Activated gamma-delta T cell (primary cell): ENCODE results near the gene PCDHGA6.
"Not testable (repeated sequence)": the region's sequence is repeated elsewhere in the genome, so short reads cannot be mapped to it uniquely, and the experiment has no call there.

Source experiments
- DNase-seq: peaks from one replicate; lab custom pipeline; 2025; lab: John Stamatoyannopoulos, UW
- total RNA-seq, 2 donors: gene quantifications; one replicate each; lab custom pipeline; 2026; lab: John Stamatoyannopoulos, UW

Gene PCDHGA6
- 0.10 to 1.4 reads per million in 2 donors for total RNA-seq

DNA sequence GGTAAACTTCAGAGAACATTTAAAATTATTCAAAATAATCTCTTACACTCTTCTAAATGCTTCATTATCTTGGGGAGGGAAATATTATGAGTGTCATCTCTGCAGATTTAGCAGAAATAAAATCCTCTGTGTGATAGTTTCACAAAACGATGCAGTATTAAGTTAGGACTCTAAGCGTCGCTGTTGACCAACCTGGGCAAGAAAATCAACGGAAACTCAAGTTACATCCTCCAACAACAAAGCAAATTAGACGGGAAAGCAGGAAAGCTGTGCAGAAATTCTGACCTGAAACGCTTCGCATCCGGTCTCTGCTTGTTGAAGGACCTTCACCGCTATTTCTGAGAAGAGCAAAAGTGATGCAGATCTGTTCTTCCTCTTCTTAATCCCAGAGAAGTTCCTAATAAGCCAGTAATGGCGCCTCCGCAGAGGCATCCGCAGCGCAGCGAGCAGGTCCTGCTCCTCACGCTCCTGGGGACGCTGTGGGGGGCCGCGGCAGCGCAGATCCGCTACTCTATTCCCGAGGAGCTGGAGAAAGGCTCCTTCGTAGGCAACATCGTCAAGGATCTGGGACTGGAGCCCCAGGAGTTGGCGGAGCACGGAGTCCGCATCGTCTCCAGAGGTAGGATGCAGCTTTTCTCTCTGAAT lies at the start of gene PCDHGA6:
PCDHGA6 (plus strand) TSS at position 219 of the 645 bp plus-strand sequence; CDS start at position 412, 193 bp downstream.
- no peak for DNase-seq

DNA sequence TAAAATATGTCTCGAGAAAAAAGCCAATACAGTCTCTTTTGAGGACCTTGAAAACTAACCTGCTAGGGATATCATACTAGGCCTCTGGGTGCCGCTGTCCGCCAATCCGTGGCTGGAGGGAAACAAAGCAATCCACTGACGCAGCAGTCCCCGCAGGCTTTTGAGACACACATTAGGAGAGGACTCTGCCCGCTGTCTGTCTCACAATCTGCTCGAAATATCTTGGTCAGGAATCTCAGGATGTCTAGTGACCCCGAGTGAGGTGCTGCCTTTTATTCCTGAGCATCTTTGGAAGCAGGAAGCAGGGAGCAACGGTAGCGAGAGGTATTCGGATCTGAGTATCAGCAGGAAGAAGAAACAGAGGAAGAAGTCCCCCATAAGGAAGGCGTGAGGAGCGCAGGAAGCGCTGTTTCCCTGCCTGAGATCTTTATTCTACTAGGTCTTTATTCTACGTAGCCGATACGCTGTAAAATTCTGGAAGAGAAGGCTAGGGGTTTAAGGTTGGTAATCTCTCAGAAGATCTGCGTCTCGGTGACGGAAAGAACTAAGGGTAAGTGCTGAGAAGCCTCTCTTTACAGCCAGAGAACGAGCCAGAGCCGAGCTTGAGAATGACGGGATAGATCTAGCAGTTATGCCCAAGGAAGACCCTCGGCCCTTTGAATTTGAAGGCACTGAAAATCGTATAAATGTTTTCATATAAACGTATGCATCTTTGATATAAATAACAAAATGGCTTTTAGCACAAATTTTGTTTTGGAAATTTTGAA lies 47.4 kb upstream of the PCDHGA6 start:
- peak; percentile 16 for DNase-seq

DNA sequence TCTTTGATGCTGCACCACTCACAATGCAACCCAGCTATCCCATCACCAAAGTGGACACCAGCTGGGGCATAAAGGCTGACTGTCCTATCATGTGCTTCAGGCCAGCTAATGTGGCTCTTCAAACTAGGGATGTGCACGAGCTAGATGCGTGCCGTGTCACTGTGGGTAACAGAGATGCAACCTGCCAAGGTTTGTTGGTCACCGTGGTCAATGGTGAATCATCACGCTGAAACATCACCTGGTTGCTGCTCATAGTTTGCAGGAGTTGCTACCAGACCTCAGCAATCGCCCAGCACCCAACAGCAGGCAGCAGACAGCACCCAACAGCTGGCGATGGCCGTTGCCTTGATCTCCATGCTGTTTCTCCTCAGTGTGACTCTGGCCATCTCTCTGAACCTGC lies 45.5 kb upstream of the PCDHGA6 start:
- no peak for DNase-seq

DNA sequence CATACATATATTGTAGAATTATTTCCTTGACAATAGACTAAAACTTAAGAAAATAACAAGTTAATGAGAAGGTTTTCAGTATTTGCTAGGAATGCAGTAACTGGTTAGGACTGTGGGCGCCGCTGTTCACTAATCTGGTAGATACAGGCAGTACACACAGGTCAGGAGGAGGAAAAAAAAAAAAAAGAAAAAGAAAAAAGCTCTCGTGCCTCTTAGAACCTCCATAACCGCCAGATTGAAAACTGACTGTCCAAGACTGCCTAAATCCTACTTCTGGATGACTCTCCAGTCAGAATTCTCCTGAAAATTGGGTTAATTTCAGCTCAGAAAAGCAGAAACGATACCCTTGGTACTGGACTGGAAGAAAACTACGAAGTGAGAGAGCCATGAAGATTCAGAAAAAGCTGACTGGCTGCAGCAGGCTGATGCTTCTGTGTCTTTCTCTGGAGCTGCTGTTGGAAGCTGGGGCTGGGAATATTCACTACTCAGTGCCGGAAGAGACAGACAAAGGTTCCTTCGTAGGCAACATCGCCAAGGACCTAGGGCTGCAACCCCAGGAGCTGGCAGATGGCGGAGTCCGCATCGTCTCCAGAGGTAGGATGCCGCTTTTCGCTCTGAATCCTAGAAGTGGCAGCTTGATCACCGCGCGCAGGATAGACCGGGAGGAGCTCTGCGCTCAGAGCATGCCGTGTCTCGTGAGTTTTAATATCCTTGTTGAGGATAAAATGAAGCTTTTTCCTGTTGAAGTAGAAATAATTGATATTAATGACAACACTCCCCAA lies 43.2 kb upstream of the PCDHGA6 start, which contains the start of gene PCDHGA1:
PCDHGA1 (plus strand) TSS at position 216 of the 782 bp plus-strand sequence.
- DNase-seq = no peak

DNA sequence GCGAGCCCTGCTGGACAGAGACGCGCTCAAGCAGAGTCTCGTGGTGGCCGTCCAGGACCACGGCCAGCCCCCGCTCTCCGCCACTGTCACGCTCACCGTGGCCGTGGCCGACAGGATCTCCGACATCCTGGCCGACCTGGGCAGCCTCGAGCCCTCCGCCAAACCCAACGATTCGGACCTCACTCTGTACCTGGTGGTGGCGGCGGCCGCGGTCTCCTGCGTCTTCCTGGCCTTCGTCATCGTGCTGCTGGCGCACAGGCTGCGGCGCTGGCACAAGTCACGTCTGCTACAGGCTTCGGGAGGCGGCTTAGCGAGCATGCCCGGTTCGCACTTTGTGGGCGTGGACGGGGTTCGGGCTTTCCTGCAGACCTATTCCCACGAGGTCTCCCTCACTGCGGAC lies 41.1 kb upstream of the PCDHGA6 start:
- DNase-seq = not testable (repeated sequence)

DNA sequence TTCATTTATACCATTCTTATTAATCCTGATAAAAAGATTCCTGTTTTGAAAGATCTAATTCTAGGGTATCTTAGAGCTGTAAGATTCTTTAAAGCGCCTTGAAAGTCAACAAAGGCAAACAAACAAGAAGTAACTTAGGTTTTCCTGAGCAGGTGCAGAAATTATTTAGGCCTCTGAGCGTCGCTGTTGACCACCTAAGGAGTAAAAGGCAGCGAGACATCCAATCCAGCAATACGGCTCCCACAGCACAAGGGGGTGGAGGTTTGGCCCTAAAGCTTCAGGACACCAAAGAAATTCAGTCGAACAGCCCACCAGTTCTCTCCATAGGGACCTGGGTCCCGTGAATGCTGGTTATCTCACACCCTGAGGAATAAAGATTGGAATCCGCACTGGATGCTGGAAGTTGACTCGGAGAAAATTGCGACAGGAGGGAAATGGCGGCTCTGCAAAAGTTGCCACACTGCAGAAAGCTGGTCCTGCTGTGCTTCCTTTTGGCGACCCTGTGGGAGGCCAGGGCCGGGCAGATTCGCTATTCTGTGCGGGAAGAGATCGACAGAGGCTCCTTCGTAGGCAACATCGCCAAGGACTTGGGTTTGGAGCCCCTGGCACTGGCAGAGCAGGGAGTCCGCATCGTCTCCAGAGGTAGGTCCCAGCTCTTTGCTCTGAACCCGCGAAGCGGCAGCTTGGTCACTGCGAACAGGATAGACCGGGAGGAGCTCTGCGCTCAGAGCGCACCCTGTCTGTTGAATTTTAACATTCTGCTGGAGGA lies 35.0 kb upstream of the PCDHGA6 start, which contains the start of gene PCDHGA2:
PCDHGA2 (plus strand) TSS at position 223 of the 769 bp plus-strand sequence.
- no peak for DNase-seq

DNA sequence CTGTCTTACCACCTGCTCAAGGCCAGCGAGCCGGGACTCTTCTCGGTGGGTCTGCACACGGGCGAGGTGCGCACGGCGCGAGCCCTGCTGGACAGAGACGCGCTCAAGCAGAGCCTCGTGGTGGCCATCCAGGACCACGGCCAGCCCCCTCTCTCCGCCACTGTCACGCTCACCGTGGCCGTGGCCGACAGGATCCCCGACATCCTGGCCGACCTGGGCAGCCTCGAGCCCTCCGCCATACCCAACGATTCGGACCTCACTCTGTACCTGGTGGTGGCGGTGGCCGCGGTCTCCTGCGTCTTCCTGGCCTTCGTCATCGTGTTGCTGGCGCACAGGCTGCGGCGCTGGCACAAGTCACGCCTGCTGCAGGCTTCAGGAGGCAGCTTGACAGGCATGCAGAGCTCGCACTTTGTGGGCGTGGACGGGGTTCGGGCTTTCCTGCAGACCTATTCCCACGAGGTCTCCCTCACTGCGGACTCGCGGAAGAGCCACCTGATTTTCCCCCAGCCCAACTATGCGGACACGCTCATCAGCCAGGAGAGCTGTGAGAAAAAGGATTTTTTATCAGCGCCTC lies 32.8 kb upstream of the PCDHGA6 start:
- not testable (repeated sequence) for DNase-seq

DNA sequence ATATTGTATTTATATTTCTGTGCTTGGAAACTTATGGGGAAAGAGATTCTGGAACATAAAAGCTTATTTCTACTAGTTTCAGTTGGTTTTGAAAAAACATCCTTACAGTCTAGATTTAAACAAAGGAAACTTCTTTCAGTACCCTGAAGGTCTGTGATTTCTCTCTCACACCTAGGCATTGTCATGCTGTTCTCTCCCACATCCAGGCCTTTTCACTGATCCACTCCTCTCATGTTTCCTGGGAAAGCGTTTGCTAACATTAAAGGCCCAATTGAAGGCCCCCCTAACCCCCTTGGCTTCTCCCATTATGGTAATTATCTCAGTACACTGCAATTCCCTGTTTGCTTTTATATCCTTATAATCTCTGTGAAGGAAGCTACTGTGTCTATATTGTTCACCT lies 30.9 kb upstream of the PCDHGA6 start:
- no peak for DNase-seq

DNA sequence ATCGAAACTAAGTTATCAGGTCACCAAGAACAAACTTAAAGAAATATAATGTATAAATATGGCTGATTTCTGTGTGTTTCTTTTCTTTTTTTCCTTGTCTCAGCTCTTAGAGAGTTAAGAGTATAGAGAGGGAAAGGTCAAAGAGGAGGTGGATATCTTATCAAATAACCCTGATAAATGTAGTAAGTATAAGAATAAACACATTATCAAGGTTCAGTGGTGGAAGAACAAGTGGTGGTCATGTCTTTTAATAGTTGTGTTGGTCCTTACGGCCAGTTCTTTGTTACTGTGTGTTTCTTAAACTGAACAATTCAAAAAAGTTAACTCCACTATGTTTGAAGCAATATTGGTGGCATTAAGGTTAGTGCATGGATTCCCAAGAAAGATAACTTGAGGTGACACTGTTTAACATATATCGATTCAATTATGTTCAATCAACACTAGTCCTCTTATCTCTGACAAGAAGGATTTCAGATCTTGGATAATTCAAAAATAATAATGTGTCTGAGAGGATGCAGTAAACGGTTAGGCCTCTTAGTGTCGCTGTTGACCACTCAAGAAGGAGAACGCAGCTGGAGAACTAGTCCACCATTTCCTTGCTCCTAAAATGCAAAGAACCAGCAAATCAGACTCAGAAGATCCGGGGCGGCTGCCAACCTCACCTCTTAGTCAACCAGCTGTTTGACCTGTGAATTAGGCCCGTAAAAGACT lies 30.3 kb upstream of the PCDHGA6 start, which contains the start of gene PCDHGA3:
PCDHGA3 (plus strand) TSS at position 588 of the 711 bp plus-strand sequence. CDS start 205 bp downstream, outside the sequence.
- no peak for DNase-seq

DNA sequence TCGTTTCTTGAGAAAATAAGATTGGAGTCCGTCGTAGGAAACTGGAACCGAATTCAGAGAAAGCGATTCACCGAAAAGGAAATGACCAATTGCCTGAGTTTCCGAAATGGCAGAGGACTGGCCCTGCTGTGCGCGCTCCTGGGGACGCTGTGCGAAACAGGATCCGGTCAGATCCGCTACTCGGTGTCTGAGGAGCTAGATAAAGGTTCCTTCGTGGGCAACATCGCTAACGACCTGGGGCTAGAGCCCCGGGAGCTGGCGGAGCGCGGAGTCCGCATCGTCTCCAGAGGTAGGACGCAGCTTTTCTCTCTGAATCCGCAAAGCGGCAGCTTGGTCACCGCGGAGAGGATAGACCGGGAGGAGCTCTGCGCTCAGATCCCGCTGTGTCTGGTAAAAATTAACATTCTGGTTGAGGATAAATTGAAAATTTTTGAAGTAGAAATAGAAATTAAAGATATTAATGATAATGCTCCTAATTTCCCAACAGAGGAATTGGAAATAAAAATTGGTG lies 29.7 kb upstream of the PCDHGA6 start:
- no peak for DNase-seq

DNA sequence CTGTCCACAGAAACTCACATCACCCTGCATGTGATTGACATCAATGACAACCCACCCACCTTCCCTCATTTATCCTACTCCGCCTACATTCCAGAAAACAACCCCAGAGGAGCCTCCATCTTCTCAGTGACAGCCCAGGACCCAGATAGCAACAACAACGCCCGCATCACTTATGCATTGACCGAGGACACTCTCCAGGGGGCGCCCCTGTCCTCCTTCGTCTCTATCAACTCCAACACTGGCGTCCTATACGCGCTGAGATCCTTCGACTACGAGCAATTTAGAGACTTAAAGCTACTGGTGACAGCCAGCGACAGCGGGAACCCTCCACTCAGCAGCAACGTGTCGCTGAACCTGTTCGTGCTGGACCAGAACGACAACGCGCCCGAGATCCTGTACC lies 28.4 kb upstream of the PCDHGA6 start:
- no peak for DNase-seq

DNA sequence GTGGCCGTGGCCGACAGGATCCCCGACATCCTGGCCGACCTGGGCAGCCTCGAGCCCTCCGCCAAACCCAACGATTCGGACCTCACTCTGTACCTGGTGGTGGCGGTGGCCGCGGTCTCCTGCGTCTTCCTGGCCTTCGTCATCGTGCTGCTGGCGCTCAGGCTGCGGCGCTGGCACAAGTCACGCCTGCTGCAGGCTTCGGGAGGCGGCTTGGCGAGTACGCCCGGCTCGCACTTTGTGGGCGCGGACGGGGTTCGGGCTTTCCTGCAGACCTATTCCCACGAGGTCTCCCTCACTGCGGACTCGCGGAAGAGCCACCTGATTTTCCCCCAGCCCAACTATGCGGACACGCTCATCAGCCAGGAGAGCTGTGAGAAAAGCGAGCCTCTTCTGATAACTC lies 27.7 kb upstream of the PCDHGA6 start:
- not testable (repeated sequence) for DNase-seq

DNA sequence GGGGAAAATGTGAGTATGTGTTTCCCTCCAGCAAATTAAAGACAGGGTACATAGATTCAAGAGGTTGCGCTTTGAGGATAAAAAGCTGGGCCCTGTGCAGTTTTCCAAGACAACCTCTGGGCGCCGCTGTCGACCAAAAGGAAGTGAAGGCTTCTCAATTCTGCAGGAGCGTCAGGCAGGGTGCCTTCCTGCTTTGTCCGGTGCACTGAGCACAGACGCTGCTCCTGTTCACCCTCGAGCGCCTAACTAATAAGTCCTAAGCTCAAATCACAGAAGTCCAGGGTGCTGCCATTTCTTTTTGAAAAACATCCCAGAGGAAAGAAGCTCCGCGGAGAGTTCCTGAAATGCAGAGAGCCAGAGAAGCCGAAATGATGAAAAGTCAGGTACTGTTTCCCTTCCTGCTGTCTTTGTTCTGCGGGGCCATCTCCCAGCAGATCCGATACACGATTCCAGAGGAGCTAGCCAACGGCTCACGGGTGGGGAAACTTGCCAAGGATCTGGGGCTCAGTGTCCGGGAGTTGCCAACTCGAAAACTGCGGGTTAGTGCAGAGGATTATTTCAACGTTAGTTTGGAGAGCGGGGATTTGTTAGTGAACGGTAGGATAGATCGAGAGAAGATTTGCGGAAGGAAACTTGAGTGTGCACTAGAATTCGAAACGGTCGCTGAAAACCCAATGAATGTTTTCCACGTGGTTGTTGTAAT lies 23.6 kb upstream of the PCDHGA6 start, which contains the start of gene PCDHGB1:
PCDHGB1 (plus strand) TSS at position 183 of the 703 bp plus-strand sequence; CDS start at position 345, 162 bp downstream.
- DNase-seq = no peak

DNA sequence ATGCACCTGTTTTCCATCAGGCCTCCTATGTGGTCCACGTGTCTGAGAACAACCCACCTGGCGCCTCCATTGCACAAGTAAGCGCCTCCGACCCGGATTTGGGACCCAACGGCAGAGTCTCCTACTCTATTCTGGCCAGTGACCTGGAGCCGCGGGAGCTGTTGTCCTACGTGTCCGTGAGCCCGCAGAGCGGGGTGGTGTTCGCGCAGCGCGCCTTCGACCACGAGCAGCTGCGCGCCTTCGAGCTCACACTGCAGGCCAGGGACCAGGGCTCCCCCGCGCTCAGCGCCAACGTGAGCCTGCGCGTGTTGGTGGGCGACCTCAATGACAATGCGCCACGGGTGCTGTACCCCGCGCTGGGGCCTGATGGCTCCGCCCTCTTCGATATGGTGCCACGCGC lies 22.1 kb upstream of the PCDHGA6 start:
- DNase-seq = no peak

DNA sequence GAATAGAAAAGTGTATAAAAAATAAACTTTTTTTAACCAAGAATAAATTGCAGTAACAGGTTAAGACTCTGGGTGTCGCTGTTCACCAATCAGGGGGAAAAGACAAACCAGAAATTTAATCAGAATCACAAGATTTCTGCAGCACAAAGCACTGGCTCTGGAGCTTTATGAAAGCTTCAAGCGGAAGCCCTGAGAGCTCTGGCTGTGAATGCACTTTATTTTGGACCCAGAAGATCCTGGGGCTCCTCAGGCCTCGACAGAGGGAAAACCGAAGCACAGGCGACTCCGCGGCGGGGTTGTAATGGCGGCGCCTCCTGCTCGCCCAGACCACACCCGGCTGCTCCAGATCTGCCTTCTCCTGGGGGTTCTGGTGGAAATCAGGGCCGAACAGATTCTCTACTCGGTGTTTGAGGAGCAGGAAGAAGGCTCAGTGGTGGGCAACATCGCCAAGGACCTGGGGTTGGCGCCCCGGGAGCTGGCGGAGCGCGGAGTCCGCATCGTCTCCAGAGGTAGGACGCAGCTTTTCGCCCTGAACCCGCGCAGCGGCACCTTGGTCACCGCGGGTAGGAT lies 18.7 kb upstream of the PCDHGA6 start, which contains the start of gene PCDHGA4:
PCDHGA4 (plus strand) TSS at position 122 of the 570 bp plus-strand sequence; CDS start at position 209, 87 bp downstream.
- no peak for DNase-seq

DNA sequence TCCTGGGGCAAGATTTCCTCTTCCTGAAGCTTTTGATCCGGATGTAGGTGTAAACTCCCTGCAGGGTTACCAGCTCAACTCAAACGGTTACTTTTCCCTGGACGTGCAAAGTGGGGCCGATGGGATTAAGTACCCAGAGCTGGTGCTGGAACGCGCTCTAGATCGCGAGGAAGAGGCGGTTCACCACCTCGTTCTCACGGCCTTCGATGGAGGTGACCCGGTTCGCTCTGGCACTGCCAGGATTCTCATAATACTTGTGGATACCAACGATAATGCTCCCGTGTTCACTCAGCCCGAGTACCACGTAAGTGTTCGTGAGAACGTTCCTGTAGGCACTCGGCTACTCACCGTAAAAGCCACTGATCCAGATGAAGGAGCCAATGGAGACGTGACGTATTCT lies 18.1 kb upstream of the PCDHGA6 start:
- DNase-seq = no peak

DNA sequence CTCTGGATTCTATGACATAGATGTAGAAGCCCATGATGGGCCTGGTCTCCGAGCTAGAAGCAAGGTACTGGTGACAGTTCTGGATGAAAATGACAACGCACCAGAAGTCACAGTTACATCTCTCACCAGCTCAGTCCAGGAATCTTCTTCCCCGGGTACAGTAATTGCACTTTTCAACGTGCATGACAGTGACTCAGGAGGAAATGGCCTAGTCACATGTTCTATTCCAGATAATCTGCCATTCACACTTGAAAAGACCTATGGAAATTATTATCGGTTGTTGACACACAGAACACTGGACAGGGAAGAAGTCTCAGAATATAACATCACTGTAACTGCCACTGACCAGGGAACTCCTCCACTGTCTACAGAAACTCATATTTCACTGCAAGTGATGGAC lies 17.6 kb upstream of the PCDHGA6 start:
- DNase-seq = no peak

DNA sequence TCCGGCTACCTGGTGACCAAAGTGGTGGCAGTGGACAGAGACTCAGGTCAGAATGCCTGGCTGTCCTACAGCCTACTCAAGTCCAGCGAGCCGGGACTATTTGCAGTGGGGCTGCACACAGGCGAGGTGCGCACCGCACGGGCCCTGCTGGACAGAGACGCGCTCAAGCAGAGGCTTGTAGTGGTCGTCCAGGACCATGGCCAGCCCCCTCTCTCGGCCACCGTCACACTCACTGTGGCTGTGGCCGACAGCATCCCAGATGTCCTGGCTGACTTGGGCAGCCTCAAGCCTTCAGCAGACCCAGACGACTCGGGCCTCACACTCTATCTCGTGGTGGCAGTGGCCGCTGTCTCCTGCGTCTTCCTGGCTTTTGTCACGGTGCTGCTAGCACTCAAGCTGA lies 16.7 kb upstream of the PCDHGA6 start:
- DNase-seq = no peak
